ENCODE results near the gene VAMP5. TPM values are rescaled to one million over a fixed set of nuclear protein-coding genes. Genes with fewer than 3 reads are reported as not detected.

Gene VAMP5
- total and polyA plus RNA-seq, 2 of the 8 experiments (the other 6 are each of a cell fraction or from before 2014, with no cell fraction given) = 4.7 to 14.2 TPM

GRCh38 chr2:85537600-85538506 lies 46.4 kb upstream of the VAMP5 start (continued):
- TF ChIP-seq, protein P1, sequence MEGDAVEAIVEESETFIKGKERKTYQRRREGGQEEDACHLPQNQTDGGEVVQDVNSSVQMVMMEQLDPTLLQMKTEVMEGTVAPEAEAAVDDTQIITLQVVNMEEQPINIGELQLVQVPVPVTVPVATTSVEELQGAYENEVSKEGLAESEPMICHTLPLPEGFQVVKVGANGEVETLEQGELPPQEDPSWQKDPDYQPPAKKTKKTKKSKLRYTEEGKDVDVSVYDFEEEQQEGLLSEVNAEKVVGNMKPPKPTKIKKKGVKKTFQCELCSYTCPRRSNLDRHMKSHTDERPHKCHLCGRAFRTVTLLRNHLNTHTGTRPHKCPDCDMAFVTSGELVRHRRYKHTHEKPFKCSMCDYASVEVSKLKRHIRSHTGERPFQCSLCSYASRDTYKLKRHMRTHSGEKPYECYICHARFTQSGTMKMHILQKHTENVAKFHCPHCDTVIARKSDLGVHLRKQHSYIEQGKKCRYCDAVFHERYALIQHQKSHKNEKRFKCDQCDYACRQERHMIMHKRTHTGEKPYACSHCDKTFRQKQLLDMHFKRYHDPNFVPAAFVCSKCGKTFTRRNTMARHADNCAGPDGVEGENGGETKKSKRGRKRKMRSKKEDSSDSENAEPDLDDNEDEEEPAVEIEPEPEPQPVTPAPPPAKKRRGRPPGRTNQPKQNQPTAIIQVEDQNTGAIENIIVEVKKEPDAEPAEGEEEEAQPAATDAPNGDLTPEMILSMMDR (IDR thresholded peaks at IDR 0.05; ENCODE audit: control extremely low read depth in 1 of 3, insufficient read depth in 1 of 3, low read depth in 1 of 3, low read length in 3 of 3) = peak; percentile 30 to 56 (median 35); a peak in 3 of 4 replicates
- TF ChIP-seq POLR2A (IDR thresholded peaks at IDR 0.05; ENCODE audit: control extremely low read depth in 1 of 2, low read depth in 2 of 2, low read length in 2 of 2) (peak; percentile 69 to 88; a peak in 2 of 3 replicates), TAF7 (optimal IDR thresholded peaks at IDR 0.05; ENCODE audit: borderline replicate concordance, low read depth, low read length) (peak; percentile 80), TBP (IDR thresholded peaks at IDR 0.05; ENCODE audit: low read depth, low read length) (peak; percentile 81), POU5F1 (IDR thresholded peaks at IDR 0.05; ENCODE audit: low read depth, low read length) (no peak), BRCA1 (IDR thresholded peaks at IDR 0.05; ENCODE audit: low read depth, low read length) (no peak), ASH2L (IDR thresholded peaks at IDR 0.05; ENCODE audit: low read length) (peak; percentile 19), YY1 (IDR thresholded peaks at IDR 0.05; ENCODE audit: low read depth, low read length) (0 out of 2 replicates have a peak, but pooled peaks have one; percentile 46), ATF2 (IDR thresholded peaks at IDR 0.05; ENCODE audit: low read length) (no peak), CHD2 (IDR thresholded peaks at IDR 0.05; ENCODE audit: low read length) (peak; percentile 45; the same call in 1 of the 2 replicates), POLR2AphosphoS5 (IDR thresholded peaks at IDR 0.05; ENCODE audit: low read depth, low read length) (peak; percentile 97), MAX (IDR thresholded peaks at IDR 0.05) (peak; percentile 29; the same call in 1 of the 2 replicates), SIN3A (conservative IDR thresholded peaks at IDR 0.05 in 1 of 2, IDR thresholded peaks at IDR 0.05 in 1 of 2; ENCODE audit: low read depth in 1 of 2, low read length in 2 of 2) (0 out of 4 replicates have a peak, but pooled peaks of 1 of the 2 experiments have one; percentile 23)

Data from H1 (cell line).